Keratinocyte (primary cell): ENCODE results near the gene SIGLEC11. TPM values are rescaled to one million over a fixed set of nuclear protein-coding genes. Genes with fewer than 3 reads are reported as not detected.
A peak's percentile ranks its signal among the peaks of the same experiment; 100 is the strongest.

ENCODE experiments used
- DNase-seq: peaks from one replicate; pipeline ENCODE4 v3.0.0-alpha.2; 2011; ENCODE audit warnings: low read depth, missing footprints, low spot score
- FAIRE-seq: peaks from 2 replicates; lab custom pipeline; 2011; peaks lifted over from hg19 to GRCh38; lab: Jason Lieb, UNC
- H2AFZ ChIP-seq: 2 replicates; pipeline ENCODE4 v1.6.0; 2012; ENCODE audit warnings: low read length, control low read depth, inconsistent platforms; ENCODE audit not compliant: control insufficient read depth
- H3K27ac ChIP-seq: 2 replicates; pipeline ENCODE4 v1.5.1; 2011; ENCODE audit warnings: low read length; ENCODE audit not compliant: control insufficient read depth, insufficient read depth
- H3K27me3 ChIP-seq: 3 replicates; pipeline ENCODE4 v1.6.0; 2011; ENCODE audit warnings: low read length; ENCODE audit not compliant: control insufficient read depth, insufficient read depth; ENCODE audit errors: extremely low read depth
- H3K36me3 ChIP-seq, 2 experiments: 2 replicates in 1 of 2; 3 replicates in 1 of 2; pipeline ENCODE4 v1.5.1; 2011; ENCODE audit warnings: low read length in 2 of 2, mild to moderate bottlenecking in 1 of 2; ENCODE audit not compliant: control insufficient read depth in 2 of 2, insufficient read depth in 2 of 2; ENCODE audit errors: extremely low read depth in 1 of 2
- H3K4me1 ChIP-seq: 3 replicates; pipeline ENCODE4 v1.5.1; 2011; ENCODE audit warnings: low read length; ENCODE audit not compliant: control insufficient read depth, insufficient read depth; ENCODE audit errors: extremely low read depth
- H3K4me2 ChIP-seq: 3 replicates; pipeline ENCODE4 v1.6.0; 2011; ENCODE audit warnings: low read depth, low read length; ENCODE audit not compliant: control insufficient read depth, insufficient read depth; ENCODE audit errors: extremely low read depth
- H3K4me3 ChIP-seq, 3 experiments: fragments of 200-600 bp in 1 of 3; sonication (generic) in 1 of 3; 2 replicates in 2 of 3; 3 replicates in 1 of 3; pipeline ENCODE4 v1.5.1; 2011 to 2016; ENCODE audit warnings: low read length in 3 of 3, mild to moderate bottlenecking in 3 of 3, control low read depth in 2 of 3, inconsistent platforms in 1 of 3, low read depth in 1 of 3, mixed read lengths in 1 of 3, mixed run types in 1 of 3, moderate library complexity in 1 of 3; ENCODE audit not compliant: control insufficient read depth in 2 of 3, insufficient read depth in 2 of 3; ENCODE audit errors: extremely low read depth in 1 of 3
- H3K79me2 ChIP-seq: 2 replicates; pipeline ENCODE4 v1.6.0; 2012; ENCODE audit warnings: low read length; ENCODE audit not compliant: control insufficient read depth, insufficient read depth
- H3K9ac ChIP-seq: 3 replicates; pipeline ENCODE4 v1.6.0; 2011; ENCODE audit warnings: low read length; ENCODE audit not compliant: control insufficient read depth, insufficient read depth; ENCODE audit errors: extremely low read depth
- H3K9me1 ChIP-seq: 3 replicates; pipeline ENCODE4 v1.6.0; 2011; ENCODE audit warnings: low read length; ENCODE audit not compliant: control insufficient read depth, insufficient read depth; ENCODE audit errors: extremely low read depth
- H3K9me3 ChIP-seq: 2 replicates; pipeline ENCODE4 v1.5.1; 2012; ENCODE audit warnings: low read depth, low read length; ENCODE audit not compliant: control insufficient read depth
- H4K20me1 ChIP-seq: 3 replicates; pipeline ENCODE4 v1.6.0; 2011; ENCODE audit warnings: low read length; ENCODE audit not compliant: control insufficient read depth, insufficient read depth; ENCODE audit errors: extremely low read depth
- CTCF ChIP-seq, 3 experiments: IDR thresholded peaks in 1 of 3; conservative IDR thresholded peaks in 1 of 3; optimal IDR thresholded peaks in 1 of 3; 2 replicates in 2 of 3; 3 replicates in 1 of 3; pipeline versions ENCODE3 to v1.5.1; 2011; ENCODE audit warnings: low read length in 3 of 3, mild to moderate bottlenecking in 3 of 3, moderate library complexity in 2 of 3, control low read depth in 1 of 3, inconsistent platforms in 1 of 3; ENCODE audit not compliant: insufficient read depth in 2 of 3; ENCODE audit errors: extremely low read depth in 1 of 3
- EZH2 ChIP-seq: IDR thresholded peaks from one replicate; pipeline ENCODE4 v1.6.1; 2012; ENCODE audit warnings: inconsistent platforms, mild to moderate bottlenecking, low read length, moderate library complexity
- dilution Hi-C: fragments of 300-500 bp; cut with MboI; formaldehyde crosslinking; loops from one replicate; pipeline ENCODE4 v1.7.0; 2020; ENCODE audit warnings: low sequenced_read_pairs; ENCODE audit not compliant: extremely low pct_ligation_motif_present
- polyA plus RNA-seq, 5 experiments: library from polyadenylated mRNA; depleted of rRNA in 3 of 5; stranded (reverse) in 3 of 5; stranded (forward) in 1 of 5; unstranded in 1 of 5; fragments of >200 nt; gene quantifications; 1 replicate in 1 of 5; 2 replicates in 3 of 5; 3 replicates in 1 of 5; pipeline versions ENCODE4 v1.2.1 to v1.2.3, GENCODE V29; 2011 to 2012; ENCODE audit warnings: missing spikeins in 2 of 5, low read depth in 1 of 5, low replicate concordance in 1 of 5

The SIGLEC11 gene
- polyA plus RNA-seq, 1 donor (not counting 4 experiments of a cell fraction or from before 2014, with no cell fraction given): not detected

GRCh38 chr19:49988007-49988406 is 27.0 kb upstream of the SIGLEC11 start:
- Histone ChIP-seq H4K20me1 (peaks cover 14% of the 10 kb centered on the region), H3K27me3 (no peaks in the 10 kb centered on the region), H2AFZ (no peak overlapping the region), H3K4me2 (no peak overlapping the region), H3K79me2 (no peaks in the 10 kb centered on the region), H3K9ac (no peak overlapping the region), H3K9me3 (no peaks in the 10 kb centered on the region), H3K9me1 (no peaks in the 10 kb centered on the region), H3K27ac (no peak overlapping the region), H3K4me1 (no peaks in the 10 kb centered on the region), H3K4me3 (no peak overlapping the region), H3K36me3 (peaks cover 8 to 22% of the 10 kb centered on the region in 2 experiments)
- DNase-seq (no peak), FAIRE-seq (no peak)
- dilution Hi-C loops: no loop called here
- no peak for TF ChIP-seq EZH2
- no peak for TF ChIP-seq CTCF (optimal IDR thresholded peaks at IDR 0.05 in 1 of 3, IDR thresholded peaks at IDR 0.05 in 1 of 3, conservative IDR thresholded peaks at IDR 0.05 in 1 of 3; ENCODE audit: extremely low read depth in 1 of 3, insufficient read depth in 2 of 3, low read length in 3 of 3)

GRCh38 chr19:49987159-49987698 is 26.3 kb upstream of the SIGLEC11 start:
- Histone ChIP-seq H3K9ac (no peak overlapping the region), H2AFZ (no peak overlapping the region), H3K79me2 (no peaks in the 10 kb centered on the region), H3K4me2 (no peak overlapping the region), H3K27ac (no peak overlapping the region), H3K36me3 (peaks cover 8 to 22% of the 10 kb centered on the region in 2 experiments), H3K9me3 (no peaks in the 10 kb centered on the region), H4K20me1 (peaks cover 14% of the 10 kb centered on the region), H3K27me3 (no peaks in the 10 kb centered on the region), H3K4me3 (no peak overlapping the region), H3K9me1 (no peaks in the 10 kb centered on the region), H3K4me1 (no peaks in the 10 kb centered on the region)
- DNase-seq: peak; percentile 54
- TF ChIP-seq EZH2 (no peak), CTCF (optimal IDR thresholded peaks at IDR 0.05 in 1 of 3, IDR thresholded peaks at IDR 0.05 in 1 of 3, conservative IDR thresholded peaks at IDR 0.05 in 1 of 3; ENCODE audit: extremely low read depth in 1 of 3, insufficient read depth in 2 of 3, low read length in 3 of 3) (peak in 2 of 3 experiments; percentile 13 to 19)
- dilution Hi-C loops: no loop called here
- peak; percentile 73 for FAIRE-seq
